GM19025 (cell line): ENCODE measurements around the gene XPNPEP1.

Experiments used
- ATAC-seq: cut with Tn5 transposase; IDR thresholded peaks from one replicate; pipeline ENCODE4 v1.9.1; 2021; ENCODE audit warnings: mild to moderate bottlenecking, low read depth, moderate library complexity; ENCODE audit not compliant: unreplicated experiment

XPNPEP1 gene

GRCh38 chr10:109821672-109822071, 101.6 kb downstream of the XPNPEP1 start:
- no peak for ATAC-seq

DNA sequence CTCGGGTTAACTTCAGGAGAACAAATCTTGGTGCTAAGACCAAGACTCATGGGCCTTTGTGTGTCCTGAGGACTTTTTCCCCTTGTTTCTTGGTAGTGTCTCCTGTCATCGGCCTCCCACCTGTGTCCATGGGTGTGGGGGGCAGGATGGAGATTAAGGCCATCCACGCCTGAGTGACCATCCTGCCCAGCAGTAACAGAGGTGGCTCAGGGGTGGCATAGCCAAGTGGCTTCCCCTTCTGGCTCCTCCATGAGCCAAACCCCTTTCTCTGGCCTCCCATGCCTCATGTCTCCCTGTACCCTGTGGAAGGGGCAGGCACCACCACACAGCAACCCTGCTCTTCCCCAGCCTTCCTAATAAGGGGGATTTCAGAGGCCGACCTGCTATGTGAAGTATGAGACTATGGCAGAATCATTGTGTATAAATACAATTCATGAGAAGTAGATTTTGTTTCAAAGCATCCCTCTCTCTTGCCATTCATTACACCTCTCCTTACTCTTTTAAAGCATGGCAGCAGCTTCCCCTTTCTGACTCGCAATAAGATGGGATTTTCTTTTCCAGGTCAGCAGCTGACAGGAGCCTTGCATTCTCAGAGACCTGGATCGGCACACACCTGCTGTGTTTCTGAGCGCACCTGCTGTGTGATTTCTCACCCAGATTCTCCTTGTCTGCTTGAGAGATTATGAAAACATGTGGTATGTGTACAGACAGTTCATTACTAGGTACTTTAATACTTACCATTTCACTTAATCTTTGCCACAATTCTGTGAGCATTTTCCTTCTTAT, 102.5 kb downstream of the XPNPEP1 start:
- no peak for ATAC-seq

GRCh38 chr10:109819807-109820206, 103.5 kb downstream of the XPNPEP1 start:
- no peak for ATAC-seq
